ENCODE measurements around the gene HOXA4. TPM values are rescaled to one million over a fixed set of nuclear protein-coding genes. Genes with fewer than 3 reads are reported as not detected.
A peak's percentile ranks its signal among the peaks of the same experiment; 100 is the strongest.

HOXA4 gene
- total and polyA plus RNA-seq, 2 of the 4 experiments (the other 2 are of a cell fraction) = 0.36 to 8.0 TPM

DNA sequence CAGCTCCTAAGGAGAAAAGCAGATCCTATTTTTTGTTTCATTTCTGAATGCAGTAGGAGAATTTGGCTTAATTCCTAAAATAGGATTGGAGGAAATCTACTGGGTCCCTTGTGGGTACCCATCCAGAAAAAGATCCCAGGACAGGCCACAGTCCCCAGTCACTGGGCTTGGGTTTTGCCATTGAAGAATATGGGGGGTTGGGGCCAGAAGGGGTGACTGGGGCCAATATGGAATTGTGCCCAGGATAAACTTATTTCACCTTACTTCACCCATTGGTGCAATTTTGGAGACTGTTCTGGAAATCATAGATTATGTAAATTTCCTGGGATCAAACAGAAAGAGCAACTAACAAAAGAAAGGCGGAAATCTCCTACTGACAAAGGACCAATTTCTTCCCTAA, 7.9 kb upstream of the HOXA4 start:
- POLR2A ChIA-PET (ENCODE audit: unreplicated experiment) = no interaction called here
- H2AK5ac ChIP-seq (ENCODE audit: low read depth, low read length) = no peak overlapping the region
- in situ Hi-C loops (cut with MboI; ENCODE audit: low sequenced_read_pairs) = no loop called here
- no CpG with 5 or more reads among the region's 1 CpG for WGBS, 2 experiments (ENCODE audit: extremely low coverage in 2 of 2, insufficient read length in 1 of 2)
- H3K27ac ChIP-seq (ENCODE audit: insufficient read depth, low read length) = peak overlapping the region; percentile 94
- CTCF ChIA-PET = no interaction called here
- TF ChIP-seq BHLHE40 (IDR thresholded peaks at IDR 0.05; ENCODE audit: low read depth, low read length) (no peak), NFE2L2 (IDR thresholded peaks at IDR 0.05; ENCODE audit: low read depth, low read length) (no peak), RFX5 (IDR thresholded peaks at IDR 0.05; ENCODE audit: low read depth, low read length) (no peak)
- TF ChIP-seq, protein P1, sequence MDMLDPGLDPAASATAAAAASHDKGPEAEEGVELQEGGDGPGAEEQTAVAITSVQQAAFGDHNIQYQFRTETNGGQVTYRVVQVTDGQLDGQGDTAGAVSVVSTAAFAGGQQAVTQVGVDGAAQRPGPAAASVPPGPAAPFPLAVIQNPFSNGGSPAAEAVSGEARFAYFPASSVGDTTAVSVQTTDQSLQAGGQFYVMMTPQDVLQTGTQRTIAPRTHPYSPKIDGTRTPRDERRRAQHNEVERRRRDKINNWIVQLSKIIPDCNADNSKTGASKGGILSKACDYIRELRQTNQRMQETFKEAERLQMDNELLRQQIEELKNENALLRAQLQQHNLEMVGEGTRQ (IDR thresholded peaks at IDR 0.05; ENCODE audit: low read depth, low read length) = no peak
- H3K27me3 ChIP-seq (ENCODE audit: control insufficient read depth, insufficient read depth, low read length) = no peaks in the 10 kb centered on the region
- peak overlapping the region; percentile 52; the same call in 1 of the 3 replicates for H2BK15ac ChIP-seq (ENCODE audit: low read depth, low read length)
- intact Hi-C loops (cut with micrococcal nuclease) = no loop called here
- dilution Hi-C loops (cut with HindIII; ENCODE audit: low sequenced_read_pairs, unreplicated experiment) = no loop called here
- DNase-seq (no peak), ATAC-seq (ENCODE audit: low read depth) (no peak)
- no TSS peak for BruUV-seq (replicated peaks)
- peaks cover 5% of the 10 kb centered on the region; the same call in 1 of the 2 replicates for H3K9me1 ChIP-seq (ENCODE audit: insufficient read depth, low read length)
- peak overlapping the region; percentile 30; the same call in 1 of the 2 replicates for H3K4me3 ChIP-seq (ENCODE audit: insufficient read depth, low read depth, low read length)
- peak overlapping the region; percentile 69; the same call in 1 of the 2 replicates for H2BK20ac ChIP-seq (ENCODE audit: low read depth, low read length)
- peaks cover 6 to 38% of the 10 kb centered on the region in 2 experiments for H3K79me1 ChIP-seq (ENCODE audit: low read depth in 1 of 2, low read length in 2 of 2)
- H4K8ac ChIP-seq (ENCODE audit: low read depth in 2 of 2, low read length in 2 of 2) = peak overlapping the region; percentile 50 to 67; a peak in 1 of 4 replicates
- peak overlapping the region; percentile 55 for H3K4ac ChIP-seq (ENCODE audit: low read depth, low read length)
- H4K91ac ChIP-seq (ENCODE audit: insufficient read depth, low read depth, low read length) = peak overlapping the region; percentile 68
- H2BK5ac ChIP-seq (ENCODE audit: low read depth, low read length, poor library complexity, severe bottlenecking) = peak overlapping the region; percentile 35
- no peaks in the 10 kb centered on the region for H3K9me3 ChIP-seq (ENCODE audit: control insufficient read depth, insufficient read depth, low read length)
- peak overlapping the region; percentile 75 for H2BK120ac ChIP-seq (ENCODE audit: low read depth, low read length)
- H4K5ac ChIP-seq (ENCODE audit: low read depth, low read length) = peak overlapping the region; percentile 71; the same call in 1 of the 2 replicates
- peak overlapping the region; percentile 85; the same call in 1 of the 2 replicates for H3K23ac ChIP-seq (ENCODE audit: low read depth, low read length)
- peak overlapping the region; percentile 89 for H3K18ac ChIP-seq (ENCODE audit: low read depth, low read length)
- H3K4me1 ChIP-seq (ENCODE audit: control insufficient read depth, insufficient read depth, low read length) = peaks cover 20% of the 10 kb centered on the region
- H3K9ac ChIP-seq (ENCODE audit: low read depth, low read length) = peak overlapping the region; percentile 89
- H3K14ac ChIP-seq (replicated peaks; ENCODE audit: low read depth, low read length) = peak overlapping the region; percentile 78
- peak overlapping the region; percentile 79; the same call in 1 of the 2 replicates for H3K56ac ChIP-seq (ENCODE audit: extremely low read depth, insufficient read depth, low read length)
- H3K4me2 ChIP-seq (ENCODE audit: low read depth, low read length) = peak overlapping the region; percentile 94
- no peak overlapping the region for H2AFZ ChIP-seq (replicated peaks; ENCODE audit: low read length, poor library complexity)
- H3K36me3 ChIP-seq (ENCODE audit: control insufficient read depth, insufficient read depth, low read length) = peaks cover 9% of the 10 kb centered on the region
- H4K20me1 ChIP-seq (ENCODE audit: insufficient read depth, low read length) = no peaks in the 10 kb centered on the region
- H2AK9ac ChIP-seq (replicated peaks; ENCODE audit: low read depth, low read length, poor library complexity) = no peak overlapping the region

Measured in IMR-90 (cell line).